Measurements from ENCODE around the gene MAGED2. TPM values are rescaled to one million over a fixed set of nuclear protein-coding genes. Genes with fewer than 3 reads are reported as not detected.

MAGED2 gene, protein sequence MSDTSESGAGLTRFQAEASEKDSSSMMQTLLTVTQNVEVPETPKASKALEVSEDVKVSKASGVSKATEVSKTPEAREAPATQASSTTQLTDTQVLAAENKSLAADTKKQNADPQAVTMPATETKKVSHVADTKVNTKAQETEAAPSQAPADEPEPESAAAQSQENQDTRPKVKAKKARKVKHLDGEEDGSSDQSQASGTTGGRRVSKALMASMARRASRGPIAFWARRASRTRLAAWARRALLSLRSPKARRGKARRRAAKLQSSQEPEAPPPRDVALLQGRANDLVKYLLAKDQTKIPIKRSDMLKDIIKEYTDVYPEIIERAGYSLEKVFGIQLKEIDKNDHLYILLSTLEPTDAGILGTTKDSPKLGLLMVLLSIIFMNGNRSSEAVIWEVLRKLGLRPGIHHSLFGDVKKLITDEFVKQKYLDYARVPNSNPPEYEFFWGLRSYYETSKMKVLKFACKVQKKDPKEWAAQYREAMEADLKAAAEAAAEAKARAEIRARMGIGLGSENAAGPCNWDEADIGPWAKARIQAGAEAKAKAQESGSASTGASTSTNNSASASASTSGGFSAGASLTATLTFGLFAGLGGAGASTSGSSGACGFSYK
- total RNA-seq, result 188 and 203 TPM in 2 replicates

DNA sequence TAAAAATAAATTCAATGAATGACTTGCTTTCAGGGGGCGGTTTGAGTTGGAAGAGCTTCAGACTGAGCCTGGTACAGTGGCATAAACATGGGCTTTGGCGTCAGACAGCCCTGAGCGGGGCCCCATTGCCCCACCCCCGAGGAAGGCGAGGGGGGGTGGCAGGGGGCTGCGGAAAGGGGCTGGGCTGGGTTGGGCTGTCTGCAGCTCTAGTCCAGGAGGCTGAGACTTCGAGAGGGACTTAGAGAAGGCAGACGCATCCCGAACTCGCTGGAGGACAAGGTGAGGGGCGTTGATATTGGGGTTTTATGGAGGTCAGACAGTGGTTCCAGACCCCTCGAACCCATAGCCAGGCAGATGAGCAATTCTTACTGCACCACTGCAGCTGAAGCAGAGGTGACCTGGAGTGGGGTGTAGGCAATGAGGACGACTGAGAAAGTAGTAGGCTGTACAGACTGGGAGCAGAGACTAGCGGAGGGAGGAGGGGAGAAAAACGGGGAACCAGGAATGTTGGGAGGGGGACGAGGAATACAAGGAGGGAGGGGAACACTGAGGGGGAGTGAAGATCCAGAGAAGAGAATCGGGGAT is at the start of gene MAGED2:
Gene MAGED2, plus strand, starts transcription at position 222 of the 585 bp plus-strand sequence. CDS start 1,587 bp downstream, outside the sequence.

DNA sequence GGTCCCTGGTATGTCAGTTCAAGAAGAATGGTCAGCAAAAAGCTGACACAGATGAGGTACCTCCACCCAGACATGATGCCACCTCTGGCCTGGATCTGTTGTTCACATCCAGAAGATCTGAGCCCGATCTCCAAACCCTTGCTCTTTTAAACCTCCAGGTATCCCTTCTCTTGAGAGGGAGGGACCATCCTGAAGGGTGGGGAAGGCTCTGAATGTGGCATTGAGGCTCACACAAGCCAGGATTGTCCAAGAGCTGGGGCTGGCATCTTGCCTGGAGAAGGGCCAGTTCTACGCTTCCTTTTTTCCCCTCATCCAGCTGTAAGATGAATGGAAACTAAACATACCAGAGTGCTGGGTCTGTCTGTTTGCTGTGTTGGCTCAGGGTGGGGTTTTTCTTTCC is 9.4 kb upstream of the MAGED2 start, which contains the start of gene ITIH6:
Gene ITIH6, minus strand, starts transcription at position 119 of the 400 bp plus-strand sequence. Its CDS starts 45 bp downstream, at position 74.

Small RNAs within 50 kb of the gene (small RNA-seq; reads per million reads assigned to genes)
- not detected for gene AL049732.1
- gene SNORA11, result 29.6 reads per million, percentile 96 among the genes with 10 or more reads in this experiment

Other genes with a start within 250 kb of the MAGED2 start
- gene ITIH6, start 9.5 kb upstream of the MAGED2 start, total RNA-seq, result under 0.01 TPM in 2 replicates
- 20.0 and 21.3 TPM in 2 replicates for gene TRO, start 113.1 kb downstream of the MAGED2 start, total RNA-seq
- 0.13 TPM in 1 of 2 replicates, not detected in the other for gene PFKFB1, start 186.4 kb downstream of the MAGED2 start, total RNA-seq
- 5.4 and 7.5 TPM in 2 replicates for gene APEX2, start 192.6 kb downstream of the MAGED2 start, total RNA-seq
- gene ALAS2, start 223.2 kb downstream of the MAGED2 start, total RNA-seq, result not detected in 2 replicates